Heart right ventricle (tissue), 16 donors: ENCODE measurements around the gene CWF19L2. TPM values are rescaled to one million over a fixed set of nuclear protein-coding genes. Genes with fewer than 3 reads are reported as not detected.

Source experiments
- ATAC-seq, 8 donors: fragments of 200-7000 bp; cut with Tn5 transposase; one replicate each; pipeline ENCODE4 v1.9.1; 2020; ENCODE audit warnings: mild to moderate bottlenecking in 8 of 8, moderate library complexity in 8 of 8, moderate number of reproducible peaks in 1 of 8
- DNase-seq, 2 donors: peaks; one replicate each; pipeline ENCODE4 v3.0.0-alpha.2; 2020
- H3K27ac ChIP-seq, 10 donors: fragments of 200-600 bp; sonication (generic) in 2 of 10; one replicate each; pipeline versions ENCODE4 v1.5.0 to v1.8.0; 2020 to 2022; ENCODE audit warnings: mild to moderate bottlenecking in 3 of 10
- H3K27me3 ChIP-seq, 7 donors: fragments of 200-600 bp; one replicate each; pipeline ENCODE4 v1.8.0; 2021 to 2022; ENCODE audit warnings: mild to moderate bottlenecking in 2 of 7
- H3K36me3 ChIP-seq, 9 donors: fragments of 200-600 bp; sonication (generic) in 1 of 9; one replicate each; pipeline versions ENCODE4 v1.5.0 to v1.8.0; 2020 to 2022; ENCODE audit warnings: mild to moderate bottlenecking in 2 of 9
- H3K4me1 ChIP-seq, 9 donors: fragments of 200-600 bp; sonication (generic) in 1 of 9; one replicate each; pipeline versions ENCODE4 v1.5.0 to v1.8.0; 2020 to 2022; ENCODE audit warnings: mild to moderate bottlenecking in 4 of 9
- H3K4me3 ChIP-seq, 10 donors: fragments of 200-600 bp; sonication (generic) in 2 of 10; one replicate each; pipeline versions ENCODE4 v1.5.0 to v1.8.0; 2020 to 2022; ENCODE audit warnings: mild to moderate bottlenecking in 7 of 10, moderate library complexity in 2 of 10
- H3K9me3 ChIP-seq, 11 donors: fragments of 200-600 bp in 10 of 11; sonication (generic) in 2 of 11; one replicate each; pipeline versions ENCODE4 v1.5.0 to v1.8.0; 2013 to 2022; ENCODE audit warnings: mild to moderate bottlenecking in 2 of 11, control low read depth in 1 of 11, moderate library complexity in 1 of 11
- WGBS, 2 donors: extraction: QIAGEN DNeasy Blood & Tissue Kit; methylation state at CpG; one replicate each; pipeline ENCODE4 v1.1.7; 2013; ENCODE audit warnings: inconsistent platforms in 1 of 2; 5-methylcytosine and 5-hydroxymethylcytosine counted together
- intact Hi-C, 10 donors: fragments of 100-400 bp; cut with DNase I; formaldehyde crosslinking; loops; one replicate each; pipeline versions ENCODE4 v1.11.1 to v1.14.2; 2022
- polyA plus RNA-seq, 2 donors: library from polyadenylated mRNA; stranded (reverse); fragments of 200-250 nt; gene quantifications; one replicate each; pipeline ENCODE4 v1.2.3, GENCODE V29; 2013
- total RNA-seq, 10 donors: library from RNA; stranded (reverse); fragmentation: NEBNext Ultra II Directional in 3 of 10; extraction: Animal tissue kit (Norgen Biotek cat#: 25700) in 3 of 10; gene quantifications; one replicate each; pipeline versions ENCODE4 v1.2.1 to v1.2.4, GENCODE V29; 2021 to 2023
- TF ChIP-seq, protein P1 (sequence below), 9 donors: fragments of 200-600 bp; sonication (generic) in 2 of 9; IDR thresholded peaks; one replicate each; pipeline versions ENCODE4 v1.5.0 to v1.8.0; 2021 to 2022; ENCODE audit warnings: antibody characterized with exemption in 9 of 9, mild to moderate bottlenecking in 5 of 9, moderate library complexity in 1 of 9
- donor health status: Arrhythmogenic right ventricular cardiomyopathy.
- donor health status: ischemic (EF 13 %, LVEDD 7.1; RV severe dilation, severe dysfunction).
- donor health status: healthy with polysubstance abuse.
- donor health status: DM: no; HTN: yes; CAD: no.
- donor health status: DM: no; HTN: no; CAD: no.
- donor health status: ischemic (EF 25% LVEDD 6.9; RV normal size, moderate dysfunction).
- donor health status: ischemic (EF 25% LVEDD 5.7; RV mildly dilated, moderate dysfunction).
- donor health status: healthy.
- donor health status: DM: yes; HTN: yes; CAD: no.
- donor health status: Ischemic cardiomyopathy.
- donor health status: ischemic (EF 35%, LVEDD 5.7; RV mildly dilated, moderate dysfunction).
- donor health status: nonischemic (EF 11% LVEDD 7.7; RV severe dilation, severe dysfunction).
- donor health status: DM: yes; HTN: yes; CAD: no.
- donor health status: PGD.
- donor health status: ischemic (EF 29% LVEDD 5.4; RV normal size, mild dysfunction).
- donor health status: nonischemic (EF 23%, LVEDD 6.1; RV moderate dilation, normal function).

Gene CWF19L2
- total and polyA plus RNA-seq, 12 donors: 3.1 to 11.7 (median 8.0) TPM

DNA sequence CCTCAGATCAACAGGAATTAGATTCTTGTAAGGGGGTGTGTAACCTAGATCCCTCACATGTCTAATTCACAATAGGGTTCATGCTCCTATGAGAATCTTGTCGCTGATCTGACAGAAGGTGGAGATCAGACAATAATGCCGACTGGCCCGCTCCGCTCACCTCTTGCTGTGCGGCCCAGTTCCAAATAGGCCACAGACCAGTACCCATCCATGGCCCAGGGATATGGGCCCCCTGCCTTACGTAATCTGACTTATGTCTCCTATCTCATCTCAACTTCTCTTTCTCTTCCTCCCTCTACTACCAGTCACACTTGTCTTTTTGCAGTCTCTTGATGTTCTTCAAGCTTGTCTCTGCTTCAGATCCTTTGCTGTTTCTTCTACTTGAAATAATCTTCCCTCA lies 70.0 kb downstream of the CWF19L2 start:
- H3K4me3 ChIP-seq: no peak overlapping the region
- intact Hi-C loops: no loop called here
- H3K9me3 ChIP-seq: no peaks in the 10 kb centered on the region
- DNase-seq (no peak), ATAC-seq (no peak)
- TF ChIP-seq, protein P1, sequence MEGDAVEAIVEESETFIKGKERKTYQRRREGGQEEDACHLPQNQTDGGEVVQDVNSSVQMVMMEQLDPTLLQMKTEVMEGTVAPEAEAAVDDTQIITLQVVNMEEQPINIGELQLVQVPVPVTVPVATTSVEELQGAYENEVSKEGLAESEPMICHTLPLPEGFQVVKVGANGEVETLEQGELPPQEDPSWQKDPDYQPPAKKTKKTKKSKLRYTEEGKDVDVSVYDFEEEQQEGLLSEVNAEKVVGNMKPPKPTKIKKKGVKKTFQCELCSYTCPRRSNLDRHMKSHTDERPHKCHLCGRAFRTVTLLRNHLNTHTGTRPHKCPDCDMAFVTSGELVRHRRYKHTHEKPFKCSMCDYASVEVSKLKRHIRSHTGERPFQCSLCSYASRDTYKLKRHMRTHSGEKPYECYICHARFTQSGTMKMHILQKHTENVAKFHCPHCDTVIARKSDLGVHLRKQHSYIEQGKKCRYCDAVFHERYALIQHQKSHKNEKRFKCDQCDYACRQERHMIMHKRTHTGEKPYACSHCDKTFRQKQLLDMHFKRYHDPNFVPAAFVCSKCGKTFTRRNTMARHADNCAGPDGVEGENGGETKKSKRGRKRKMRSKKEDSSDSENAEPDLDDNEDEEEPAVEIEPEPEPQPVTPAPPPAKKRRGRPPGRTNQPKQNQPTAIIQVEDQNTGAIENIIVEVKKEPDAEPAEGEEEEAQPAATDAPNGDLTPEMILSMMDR (IDR thresholded peaks at IDR 0.05): no peak
- WGBS, 2 donors: 97 to 99% methylated on average over 6 of the region's 6 CpGs
- no peaks in the 10 kb centered on the region for H3K27me3 ChIP-seq
- no peaks in the 10 kb centered on the region for H3K4me1 ChIP-seq
- H3K36me3 ChIP-seq: peaks cover 0 to 57% (median 28%) of the 10 kb centered on the region in 9 donors
- no peak overlapping the region for H3K27ac ChIP-seq

GRCh38 chr11:107385361-107385981 lies 72.2 kb downstream of the CWF19L2 start:
- H3K9me3 ChIP-seq: no peaks in the 10 kb centered on the region
- TF ChIP-seq, protein P1 (IDR thresholded peaks at IDR 0.05): no peak
- H3K27me3 ChIP-seq: no peaks in the 10 kb centered on the region
- intact Hi-C loops: no loop called here
- no peak for ATAC-seq
- DNase-seq: no peak
- no peaks in the 10 kb centered on the region for H3K4me1 ChIP-seq
- no peak overlapping the region for H3K27ac ChIP-seq
- H3K4me3 ChIP-seq: no peak overlapping the region
- WGBS, 2 donors: 96 to 98% methylated on average over 3 of the region's 3 CpGs
- peaks cover 0 to 44% (median 7%) of the 10 kb centered on the region in 9 donors for H3K36me3 ChIP-seq

GRCh38 chr11:107384144-107384852 lies 73.3 kb downstream of the CWF19L2 start:
- TF ChIP-seq, protein P1 (IDR thresholded peaks at IDR 0.05): no peak
- Histone ChIP-seq H3K4me1 (no peaks in the 10 kb centered on the region), H3K27me3 (no peaks in the 10 kb centered on the region), H3K4me3 (no peak overlapping the region), H3K9me3 (no peaks in the 10 kb centered on the region), H3K27ac (no peak overlapping the region), H3K36me3 (peaks cover 0 to 33% (median 7%) of the 10 kb centered on the region in 9 donors)
- DNase-seq (no peak), ATAC-seq (no peak)
- intact Hi-C loops: no loop called here
- 91 to 98% methylated on average over 1 of the region's 1 CpG for WGBS, 2 donors

GRCh38 chr11:107372439-107372838 lies 85.2 kb downstream of the CWF19L2 start:
- Histone ChIP-seq H3K9me3 (no peaks in the 10 kb centered on the region), H3K36me3 (no peaks in the 10 kb centered on the region), H3K27me3 (no peaks in the 10 kb centered on the region), H3K4me1 (no peaks in the 10 kb centered on the region), H3K4me3 (no peak overlapping the region), H3K27ac (no peak overlapping the region)
- intact Hi-C loops: no loop called here
- no peak for DNase-seq
- TF ChIP-seq, protein P1 (IDR thresholded peaks at IDR 0.05): no peak
- 91 to 92% methylated on average over 7 of the region's 7 CpGs for WGBS, 2 donors
- no peak for ATAC-seq
